SH-SY5Y (cell line): ENCODE measurements around the gene DCD.

Experiments used
- GATA2 ChIP-seq: IDR thresholded peaks from 2 replicates; pipeline ENCODE4 v1.6.1; 2011; ENCODE audit warnings: mild to moderate bottlenecking, low read depth, low read length
- GATA3 ChIP-seq: IDR thresholded peaks from 2 replicates; pipeline ENCODE4 v1.6.1; 2011; ENCODE audit warnings: low read depth, mild to moderate bottlenecking, low read length, moderate library complexity

- TF ChIP-seq GATA2 (no peak), GATA3 (no peak)
Measured at GRCh38 chr12:54631988-54632728, 16.0 kb downstream of the DCD start.
